ENCODE measurements around the gene POR.

GRCh38 chr7:75965617-75966016, 50.7 kb downstream of the POR start:
- TF ChIP-seq CTCF (IDR thresholded peaks at IDR 0.05) (no peak), POLR2A (IDR thresholded peaks at IDR 0.05) (no peak)
